Activated naive CD4-positive, alpha-beta T cell treated with anti-CD3 and anti-CD28 coated beads, Interleukin-2, amount 50 U/mL, for 24 hours (primary cell): Measurements from ENCODE around the gene RUNX1.

Experiments
- H3K27ac Mint-ChIP-seq: one replicate; pipeline ENCODE4 v1.8.0; 2021; ENCODE audit warnings: mild to moderate bottlenecking, mixed read lengths
- H3K27me3 Mint-ChIP-seq: one replicate; pipeline ENCODE4 v1.8.0; 2021; ENCODE audit warnings: mixed read lengths
- H3K36me3 Mint-ChIP-seq: one replicate; pipeline ENCODE4 v1.8.0; 2021; ENCODE audit warnings: mixed read lengths
- H3K4me1 Mint-ChIP-seq: one replicate; pipeline ENCODE4 v1.8.0; 2021; ENCODE audit warnings: mixed read lengths
- H3K4me3 Mint-ChIP-seq: one replicate; pipeline ENCODE4 v1.8.0; 2021; ENCODE audit warnings: mild to moderate bottlenecking, mixed read lengths
- H3K9me3 Mint-ChIP-seq: one replicate; pipeline ENCODE4 v1.8.0; 2021; ENCODE audit warnings: mixed read lengths

The RUNX1 gene

DNA sequence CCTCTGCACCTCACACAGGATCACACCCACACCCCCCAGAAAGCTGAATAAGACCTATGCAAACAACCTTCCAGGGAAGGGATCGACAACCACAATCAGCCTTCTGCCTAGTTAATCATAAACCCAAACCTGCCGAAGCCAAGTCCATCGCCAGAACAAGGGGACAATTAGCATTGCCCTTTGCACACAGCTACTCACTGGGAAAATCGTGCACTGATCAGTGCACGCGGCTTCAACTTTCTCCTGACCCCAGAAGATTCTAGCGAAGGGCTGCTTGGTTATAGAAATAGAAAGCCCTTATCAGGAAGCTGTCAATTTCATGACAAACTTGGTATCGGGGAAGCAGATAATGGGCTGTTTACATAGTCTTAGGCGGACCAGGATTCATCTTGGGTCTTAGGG, 29.5 kb downstream of the RUNX1 start:
- H3K4me3 Mint-ChIP-seq = no peak overlapping the region
- H3K27me3 Mint-ChIP-seq = no peaks in the 10 kb centered on the region
- H3K36me3 Mint-ChIP-seq = peaks cover 21% of the 10 kb centered on the region
- no peaks in the 10 kb centered on the region for H3K9me3 Mint-ChIP-seq
- peaks cover 90% of the 10 kb centered on the region for H3K4me1 Mint-ChIP-seq
- H3K27ac Mint-ChIP-seq = peak overlapping the region; percentile 55

DNA sequence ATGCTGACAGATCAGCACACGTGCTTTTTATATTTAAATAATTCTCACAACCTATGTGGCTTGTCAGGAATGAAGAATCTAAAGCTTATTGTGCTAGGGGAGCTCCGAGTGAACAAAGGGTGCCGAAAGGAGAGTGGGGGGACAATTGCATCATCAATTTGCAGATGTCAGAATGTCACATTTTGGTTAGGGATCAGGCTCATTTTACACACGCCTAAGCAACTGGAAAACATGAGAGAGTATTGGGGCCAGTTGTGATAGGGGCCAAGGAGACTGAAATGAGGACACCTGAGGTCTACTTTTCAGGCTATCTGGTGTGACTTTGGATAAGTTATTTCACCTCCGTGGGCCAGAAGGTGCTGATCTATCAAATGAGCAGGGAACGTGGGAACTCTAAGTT, 31.8 kb downstream of the RUNX1 start:
- Mint-ChIP-seq H3K9me3 (no peaks in the 10 kb centered on the region), H3K4me3 (no peak overlapping the region)

GRCh38 chr21:35016517-35017188, 32.4 kb downstream of the RUNX1 start:
- peaks cover 90% of the 10 kb centered on the region for H3K4me1 Mint-ChIP-seq
- peaks cover 17% of the 10 kb centered on the region for H3K36me3 Mint-ChIP-seq
- H3K27me3 Mint-ChIP-seq = no peaks in the 10 kb centered on the region
- H3K9me3 Mint-ChIP-seq = no peaks in the 10 kb centered on the region
- no peak overlapping the region for H3K4me3 Mint-ChIP-seq
- peak overlapping the region; percentile 72 for H3K27ac Mint-ChIP-seq

More for the DNA sequence above, 31.8 kb downstream of the RUNX1 start:
- H3K36me3 Mint-ChIP-seq = peaks cover 17% of the 10 kb centered on the region
- peaks cover 90% of the 10 kb centered on the region for H3K4me1 Mint-ChIP-seq
- no peaks in the 10 kb centered on the region for H3K27me3 Mint-ChIP-seq
- H3K27ac Mint-ChIP-seq = no peak overlapping the region

- no peaks in the 10 kb centered on the region for H3K9me3 Mint-ChIP-seq
- peak overlapping the region; percentile 72 for H3K27ac Mint-ChIP-seq
- peaks cover 90% of the 10 kb centered on the region for H3K4me1 Mint-ChIP-seq
- H3K4me3 Mint-ChIP-seq = peak overlapping the region; percentile 2
- H3K36me3 Mint-ChIP-seq = peaks cover 15% of the 10 kb centered on the region
- H3K27me3 Mint-ChIP-seq = no peaks in the 10 kb centered on the region
Measured at GRCh38 chr21:35016071-35016470, 33.0 kb downstream of the RUNX1 start.

DNA sequence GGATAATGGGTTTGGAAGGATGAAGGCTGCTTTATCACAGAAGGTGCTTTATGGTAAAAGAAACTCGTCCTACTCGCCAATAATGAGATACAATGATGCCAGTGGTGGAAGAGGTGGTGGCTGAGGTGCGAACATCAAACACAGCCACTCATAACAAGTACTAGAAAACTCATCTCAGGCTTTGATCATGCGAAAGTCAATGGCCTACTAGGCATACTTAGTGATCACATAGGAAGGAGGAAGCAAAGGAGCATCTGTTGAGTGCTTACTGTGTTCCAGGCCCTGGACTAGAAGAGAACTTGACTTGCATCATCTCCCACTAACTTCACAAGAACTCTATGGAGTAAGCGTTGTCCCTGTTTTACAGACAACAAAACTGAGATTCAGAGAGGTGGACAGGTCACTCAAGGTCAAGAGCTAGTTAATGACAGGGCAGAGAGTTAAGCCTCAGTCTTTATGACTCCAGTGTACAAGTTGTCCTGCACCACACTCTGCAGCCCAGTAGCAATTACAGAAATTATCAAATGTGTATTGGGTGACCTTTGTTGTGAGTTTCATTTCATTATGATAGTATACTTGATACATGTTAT, 33.6 kb downstream of the RUNX1 start:
- Mint-ChIP-seq H3K9me3 (no peaks in the 10 kb centered on the region), H3K27ac (peak overlapping the region; percentile 89), H3K4me3 (peak overlapping the region; percentile 16), H3K27me3 (no peaks in the 10 kb centered on the region), H3K36me3 (peaks cover 17% of the 10 kb centered on the region), H3K4me1 (peaks cover 90% of the 10 kb centered on the region)

GRCh38 chr21:35014302-35015041, 34.6 kb downstream of the RUNX1 start:
- peaks cover 18% of the 10 kb centered on the region for H3K36me3 Mint-ChIP-seq
- H3K27me3 Mint-ChIP-seq = no peaks in the 10 kb centered on the region
- H3K4me1 Mint-ChIP-seq = peaks cover 90% of the 10 kb centered on the region
- no peaks in the 10 kb centered on the region for H3K9me3 Mint-ChIP-seq
- peak overlapping the region; percentile 89 for H3K27ac Mint-ChIP-seq
- no peak overlapping the region for H3K4me3 Mint-ChIP-seq

DNA sequence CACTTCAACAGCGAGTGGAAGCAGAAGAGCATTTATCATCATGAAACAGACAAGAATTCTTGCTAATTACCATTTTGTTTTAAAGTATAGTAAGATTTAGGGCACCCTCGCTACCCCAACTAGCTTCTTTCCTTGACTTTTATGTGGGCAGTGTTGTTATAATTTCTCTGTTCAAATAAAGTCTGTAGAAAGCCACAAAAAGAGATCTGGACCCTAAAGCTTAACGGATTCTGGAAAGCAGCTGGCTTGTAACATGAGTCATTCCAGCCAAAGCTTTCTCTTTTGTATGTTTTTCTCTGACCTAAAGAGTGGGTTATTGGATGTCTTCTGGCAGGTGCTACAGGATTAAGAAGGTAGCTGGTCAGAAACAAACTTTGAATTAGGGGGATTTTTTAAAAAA, 37.4 kb downstream of the RUNX1 start:
- Mint-ChIP-seq H3K4me1 (peaks cover 95% of the 10 kb centered on the region), H3K36me3 (peaks cover 16% of the 10 kb centered on the region), H3K27me3 (no peaks in the 10 kb centered on the region), H3K9me3 (no peaks in the 10 kb centered on the region), H3K4me3 (peak overlapping the region; percentile 71), H3K27ac (peak overlapping the region; percentile 82)

DNA sequence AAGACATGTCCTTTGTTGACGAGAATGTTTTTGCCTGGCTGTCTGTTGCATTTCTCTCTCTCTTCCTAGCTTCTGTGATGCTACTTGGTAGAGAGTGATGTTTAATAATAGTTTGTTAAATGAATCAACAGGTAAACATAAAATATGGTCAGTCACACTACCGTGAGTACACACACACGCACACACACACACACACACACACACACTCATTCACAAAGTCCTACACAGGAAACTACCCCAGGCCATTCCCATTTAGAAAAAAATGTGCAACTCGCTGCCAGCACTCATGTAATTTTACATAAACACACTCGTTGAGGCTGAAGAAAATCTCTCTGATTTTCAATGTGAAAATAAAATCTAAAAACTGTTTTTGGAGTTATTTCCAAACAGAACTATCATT, 38.7 kb downstream of the RUNX1 start:
- Mint-ChIP-seq H3K9me3 (no peaks in the 10 kb centered on the region), H3K4me1 (peaks cover 95% of the 10 kb centered on the region), H3K27me3 (no peaks in the 10 kb centered on the region), H3K27ac (peak overlapping the region; percentile 26), H3K36me3 (peaks cover 21% of the 10 kb centered on the region), H3K4me3 (peak overlapping the region; percentile 42)

DNA sequence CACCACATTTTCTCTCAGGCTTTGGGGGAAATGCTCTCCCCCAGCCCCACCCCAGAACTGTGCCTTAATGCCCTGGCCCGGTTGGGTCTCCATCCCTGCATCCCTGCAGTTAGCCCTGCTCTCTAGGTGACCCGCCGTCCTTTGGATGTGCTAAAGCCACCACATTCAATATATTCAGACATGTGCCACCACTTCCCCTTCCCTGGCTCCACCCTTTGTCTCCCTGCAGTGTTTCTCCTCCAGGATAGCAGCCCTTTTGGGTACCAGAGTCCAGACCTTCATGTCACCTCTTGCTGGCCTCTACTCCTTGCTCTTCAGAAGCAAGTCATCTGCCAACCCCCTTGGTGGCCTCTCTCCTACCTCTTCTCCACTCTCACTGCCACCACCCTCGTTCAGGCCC, 41.8 kb downstream of the RUNX1 start:
- H3K36me3 Mint-ChIP-seq = peaks cover 23% of the 10 kb centered on the region
- H3K27ac Mint-ChIP-seq = peak overlapping the region; percentile 71
- no peaks in the 10 kb centered on the region for H3K9me3 Mint-ChIP-seq
- no peaks in the 10 kb centered on the region for H3K27me3 Mint-ChIP-seq
- H3K4me3 Mint-ChIP-seq = no peak overlapping the region
- H3K4me1 Mint-ChIP-seq = peaks cover 97% of the 10 kb centered on the region

DNA sequence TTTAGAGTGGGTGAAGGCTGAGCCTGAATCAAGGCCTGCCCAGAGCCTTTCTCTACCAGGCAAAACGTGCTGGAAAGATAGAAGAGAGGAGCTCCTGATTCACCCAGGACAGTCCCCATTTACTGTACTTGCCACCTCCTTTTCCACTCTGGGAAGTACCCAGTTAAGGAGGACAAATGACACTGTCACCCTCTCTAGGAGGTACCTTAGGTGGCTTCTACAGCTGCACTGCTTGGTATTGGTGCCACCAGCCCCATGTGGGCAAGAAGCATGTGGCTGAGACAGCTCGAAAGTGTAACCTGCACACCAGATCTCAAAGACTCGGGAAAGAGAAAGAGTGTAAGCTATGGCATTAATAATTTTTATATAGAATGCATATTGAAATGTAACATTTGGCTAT, 42.3 kb downstream of the RUNX1 start:
- H3K4me1 Mint-ChIP-seq = peaks cover 97% of the 10 kb centered on the region
- peaks cover 23% of the 10 kb centered on the region for H3K36me3 Mint-ChIP-seq
- no peaks in the 10 kb centered on the region for H3K27me3 Mint-ChIP-seq
- peak overlapping the region; percentile 12 for H3K4me3 Mint-ChIP-seq
- peak overlapping the region; percentile 47 for H3K27ac Mint-ChIP-seq
- no peaks in the 10 kb centered on the region for H3K9me3 Mint-ChIP-seq

GRCh38 chr21:35006248-35006647, 42.9 kb downstream of the RUNX1 start:
- H3K27me3 Mint-ChIP-seq = no peaks in the 10 kb centered on the region
- H3K9me3 Mint-ChIP-seq = no peaks in the 10 kb centered on the region
- no peak overlapping the region for H3K27ac Mint-ChIP-seq
- H3K4me3 Mint-ChIP-seq = no peak overlapping the region
- peaks cover 97% of the 10 kb centered on the region for H3K4me1 Mint-ChIP-seq
- H3K36me3 Mint-ChIP-seq = peaks cover 23% of the 10 kb centered on the region

GRCh38 chr21:35005560-35006224, 43.4 kb downstream of the RUNX1 start:
- H3K36me3 Mint-ChIP-seq = peaks cover 23% of the 10 kb centered on the region
- peak overlapping the region; percentile 20 for H3K4me3 Mint-ChIP-seq
- H3K9me3 Mint-ChIP-seq = no peaks in the 10 kb centered on the region
- no peaks in the 10 kb centered on the region for H3K27me3 Mint-ChIP-seq
- peak overlapping the region; percentile 14 for H3K27ac Mint-ChIP-seq
- H3K4me1 Mint-ChIP-seq = peaks cover 96% of the 10 kb centered on the region

DNA sequence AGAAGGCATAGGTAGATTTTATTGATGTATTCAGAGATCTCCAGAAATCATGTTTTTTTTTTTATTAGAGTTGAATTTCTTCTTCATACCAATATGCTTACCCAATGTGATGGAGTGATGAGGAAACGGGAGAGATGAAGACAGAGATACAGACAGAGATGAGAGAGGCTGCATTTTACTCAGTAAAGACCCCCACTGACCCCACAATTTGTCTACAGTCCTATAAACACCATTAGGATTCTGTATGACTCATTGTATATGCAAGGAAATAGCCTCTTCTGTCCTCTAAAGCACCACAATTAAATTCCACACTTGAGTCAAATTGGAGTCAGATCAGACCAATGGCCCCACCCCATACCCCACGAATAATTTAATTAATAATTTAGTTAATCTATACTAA, 44.0 kb downstream of the RUNX1 start:
- Mint-ChIP-seq H3K9me3 (no peaks in the 10 kb centered on the region), H3K4me3 (peak overlapping the region; percentile 45), H3K27me3 (no peaks in the 10 kb centered on the region), H3K36me3 (peaks cover 22% of the 10 kb centered on the region), H3K27ac (peak overlapping the region; percentile 25), H3K4me1 (peaks cover 96% of the 10 kb centered on the region)

DNA sequence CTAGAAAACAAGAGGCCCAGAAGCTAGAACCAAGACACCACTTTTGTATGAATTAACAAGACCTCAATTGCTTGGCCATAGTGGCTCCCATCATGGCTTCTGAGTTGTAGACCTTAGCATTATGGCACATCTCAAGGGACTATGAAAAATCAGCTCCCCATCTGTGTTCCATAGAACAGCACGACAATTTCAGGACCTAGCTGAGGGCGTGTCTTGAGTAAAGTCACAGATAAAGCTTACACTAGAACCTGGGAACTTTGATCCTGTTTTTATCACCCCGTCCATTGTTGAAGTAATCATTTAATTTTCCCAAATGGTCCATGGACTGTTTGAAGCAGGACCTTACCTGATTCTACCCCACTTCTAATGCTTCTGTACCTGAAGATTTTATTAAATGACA, 44.8 kb downstream of the RUNX1 start:
- Mint-ChIP-seq H3K27ac (peak overlapping the region; percentile 25), H3K36me3 (peaks cover 26% of the 10 kb centered on the region), H3K27me3 (no peaks in the 10 kb centered on the region), H3K4me1 (peaks cover 96% of the 10 kb centered on the region), H3K4me3 (no peak overlapping the region), H3K9me3 (no peaks in the 10 kb centered on the region)

GRCh38 chr21:35002879-35003722, 46.0 kb downstream of the RUNX1 start:
- H3K4me1 Mint-ChIP-seq = peaks cover 96% of the 10 kb centered on the region
- H3K4me3 Mint-ChIP-seq = peak overlapping the region; percentile 52
- H3K9me3 Mint-ChIP-seq = no peaks in the 10 kb centered on the region
- no peaks in the 10 kb centered on the region for H3K27me3 Mint-ChIP-seq
- H3K36me3 Mint-ChIP-seq = peaks cover 26% of the 10 kb centered on the region
- peak overlapping the region; percentile 83 for H3K27ac Mint-ChIP-seq
